ENCODE measurements around the gene CHERP.
"Not testable (repeated sequence)": the region's sequence is repeated elsewhere in the genome, so short reads cannot be mapped to it uniquely, and the experiment has no call there.

Gene CHERP

GRCh38 chr19:16472992-16473391 lies 69.2 kb downstream of the CHERP start:
- H3K18ac ChIP-seq (ENCODE audit: low read depth in 1 of 2, low read length in 2 of 2): no peak overlapping the region

GRCh38 chr19:16472559-16472899 lies 69.7 kb downstream of the CHERP start:
- peak overlapping the region; percentile 11 for H2BK120ac ChIP-seq (ENCODE audit: low read depth, low read length)
- not testable (repeated sequence) for H3K79me1 ChIP-seq (replicated peaks; ENCODE audit: low read length, poor library complexity, severe bottlenecking)

More at GRCh38 chr19:16472992-16473391, 69.2 kb downstream of the CHERP start:
- Histone ChIP-seq H3K9me3 (ENCODE audit: control insufficient read depth, low read length) (no peaks in the 10 kb centered on the region), H3K9ac (ENCODE audit: low read length) (no peak overlapping the region), H2AFZ (ENCODE audit: low read depth, low read length) (no peak overlapping the region), H3K79me1 (replicated peaks; ENCODE audit: low read length, poor library complexity, severe bottlenecking) (peaks cover 6% of the 10 kb centered on the region), H2BK15ac (ENCODE audit: low read depth, poor library complexity, severe bottlenecking) (no peak overlapping the region), H2BK120ac (ENCODE audit: low read depth, low read length) (no peak overlapping the region), H3K27me3 (ENCODE audit: control insufficient read depth in 1 of 2, insufficient read depth in 1 of 2, low read length in 2 of 2) (no peaks in the 10 kb centered on the region), H2BK5ac (ENCODE audit: low read depth, low read length, poor library complexity, severe bottlenecking) (no peak overlapping the region), H3K23ac (ENCODE audit: low read length in 2 of 2) (no peak overlapping the region), H4K91ac (ENCODE audit: low read length) (no peak overlapping the region), H4K8ac (ENCODE audit: low read length) (no peak overlapping the region), H3K4me3 (ENCODE audit: insufficient read depth in 1 of 2, low read depth in 1 of 2, low read length in 2 of 2) (no peak overlapping the region), H2AK5ac (ENCODE audit: low read length, severe bottlenecking) (no peak overlapping the region), H3K4ac (ENCODE audit: low read depth in 1 of 2, low read length in 2 of 2) (no peak overlapping the region), H3K4me2 (ENCODE audit: low read length, poor library complexity, severe bottlenecking) (no peak overlapping the region), H3K4me1 (ENCODE audit: control insufficient read depth, insufficient read depth, low read depth, low read length) (peaks cover 17% of the 10 kb centered on the region), H2BK12ac (ENCODE audit: low read length in 2 of 2) (no peak overlapping the region), H3K14ac (ENCODE audit: low read length in 2 of 2) (no peak overlapping the region), H3K27ac (ENCODE audit: low read length, poor library complexity, severe bottlenecking) (no peak overlapping the region), H3K36me3 (ENCODE audit: control insufficient read depth in 1 of 2, insufficient read depth in 2 of 2, low read depth in 1 of 2, low read length in 2 of 2) (peaks cover 0 to 5% of the 10 kb centered on the region in 2 experiments)
- DNase-seq: no peak
- 70% methylated on average over 2 of the region's 2 CpGs for WGBS

GRCh38 chr19:16470911-16471811 lies 71.1 kb downstream of the CHERP start:
- H3K14ac ChIP-seq (ENCODE audit: low read length in 2 of 2): peak overlapping the region in 1 of 2 experiments; percentile 93
- no peak overlapping the region for H2BK5ac ChIP-seq (ENCODE audit: low read depth, low read length, poor library complexity, severe bottlenecking)
- H3K18ac ChIP-seq (ENCODE audit: low read depth in 1 of 2, low read length in 2 of 2): peak overlapping the region; percentile 92 to 96
- H4K8ac ChIP-seq (ENCODE audit: low read length): peak overlapping the region; percentile 75
- H3K9me3 ChIP-seq (ENCODE audit: control insufficient read depth, low read length): no peaks in the 10 kb centered on the region
- H3K4ac ChIP-seq (ENCODE audit: low read depth in 1 of 2, low read length in 2 of 2): peak overlapping the region; percentile 51 to 89
- H3K4me2 ChIP-seq (ENCODE audit: low read length, poor library complexity, severe bottlenecking): peak overlapping the region; percentile 96
- H3K9ac ChIP-seq (ENCODE audit: low read length): peak overlapping the region; percentile 89
- peak overlapping the region; percentile 84 to 99 for H3K23ac ChIP-seq (ENCODE audit: low read length in 2 of 2)
- H2BK15ac ChIP-seq (ENCODE audit: low read depth, poor library complexity, severe bottlenecking): peak overlapping the region; percentile 48
- no peaks in the 10 kb centered on the region for H3K27me3 ChIP-seq (ENCODE audit: control insufficient read depth in 1 of 2, insufficient read depth in 1 of 2, low read length in 2 of 2)
- DNase-seq: peak; percentile 49
- 4% methylated on average over 24 of the region's 67 CpGs for WGBS
- peak overlapping the region in 1 of 2 experiments; percentile 67 for H2BK12ac ChIP-seq (ENCODE audit: low read length in 2 of 2)
- peaks cover 6% of the 10 kb centered on the region for H3K79me1 ChIP-seq (replicated peaks; ENCODE audit: low read length, poor library complexity, severe bottlenecking)
- H3K4me3 ChIP-seq (ENCODE audit: insufficient read depth in 1 of 2, low read depth in 1 of 2, low read length in 2 of 2): peak overlapping the region; percentile 93 to 98
- peak overlapping the region; percentile 51 for H3K27ac ChIP-seq (ENCODE audit: low read length, poor library complexity, severe bottlenecking)
- H3K36me3 ChIP-seq (ENCODE audit: control insufficient read depth in 1 of 2, insufficient read depth in 2 of 2, low read depth in 1 of 2, low read length in 2 of 2): peaks cover 0 to 8% of the 10 kb centered on the region in 2 experiments
- peak overlapping the region; percentile 78 for H2AFZ ChIP-seq (ENCODE audit: low read depth, low read length)
- peak overlapping the region; percentile 91 for H2BK120ac ChIP-seq (ENCODE audit: low read depth, low read length)
- no peak overlapping the region for H2AK5ac ChIP-seq (ENCODE audit: low read length, severe bottlenecking)
- H3K4me1 ChIP-seq (ENCODE audit: control insufficient read depth, insufficient read depth, low read depth, low read length): peaks cover 24% of the 10 kb centered on the region
- H4K91ac ChIP-seq (ENCODE audit: low read length): peak overlapping the region; percentile 83

More at GRCh38 chr19:16472559-16472899, 69.7 kb downstream of the CHERP start:
- not testable (repeated sequence) for H3K14ac ChIP-seq (ENCODE audit: low read length in 2 of 2); H2BK5ac ChIP-seq (ENCODE audit: low read depth, low read length, poor library complexity, severe bottlenecking); H2BK15ac ChIP-seq (ENCODE audit: low read depth, poor library complexity, severe bottlenecking); H3K23ac ChIP-seq (ENCODE audit: low read length in 2 of 2); H3K27ac ChIP-seq (ENCODE audit: low read length, poor library complexity, severe bottlenecking); H2AFZ ChIP-seq (ENCODE audit: low read depth, low read length); H3K4ac ChIP-seq (ENCODE audit: low read depth in 1 of 2, low read length in 2 of 2); DNase-seq; H4K8ac ChIP-seq (ENCODE audit: low read length); H2BK12ac ChIP-seq (ENCODE audit: low read length in 2 of 2); H3K27me3 ChIP-seq (ENCODE audit: control insufficient read depth in 1 of 2, insufficient read depth in 1 of 2, low read length in 2 of 2); H3K36me3 ChIP-seq (ENCODE audit: control insufficient read depth in 1 of 2, insufficient read depth in 2 of 2, low read depth in 1 of 2, low read length in 2 of 2); H3K9me3 ChIP-seq (ENCODE audit: control insufficient read depth, low read length); H2AK5ac ChIP-seq (ENCODE audit: low read length, severe bottlenecking)
- peak overlapping the region; percentile 93 for H3K9ac ChIP-seq (ENCODE audit: low read length)
- H3K4me2 ChIP-seq (ENCODE audit: low read length, poor library complexity, severe bottlenecking): peak overlapping the region; percentile 90
- H4K91ac ChIP-seq (ENCODE audit: low read length): peak overlapping the region; percentile 65
- WGBS: no CpG with 5 or more reads among the region's 2 CpGs
- H3K4me3 ChIP-seq (ENCODE audit: insufficient read depth in 1 of 2, low read depth in 1 of 2, low read length in 2 of 2): peak overlapping the region; percentile 73 to 78
- H3K18ac ChIP-seq (ENCODE audit: low read depth in 1 of 2, low read length in 2 of 2): peak overlapping the region in 1 of 2 experiments; percentile 81
- peaks cover 20% of the 10 kb centered on the region for H3K4me1 ChIP-seq (ENCODE audit: control insufficient read depth, insufficient read depth, low read depth, low read length)

- H3K27ac ChIP-seq (ENCODE audit: low read length, poor library complexity, severe bottlenecking): peak overlapping the region; percentile 25
- H3K79me1 ChIP-seq (replicated peaks; ENCODE audit: low read length, poor library complexity, severe bottlenecking): peaks cover 6% of the 10 kb centered on the region
- no peak overlapping the region for H2AFZ ChIP-seq (ENCODE audit: low read depth, low read length)
- H2BK12ac ChIP-seq (ENCODE audit: low read length in 2 of 2): no peak overlapping the region
- peak overlapping the region; percentile 89 for H3K9ac ChIP-seq (ENCODE audit: low read length)
- no peak overlapping the region for H3K18ac ChIP-seq (ENCODE audit: low read depth in 1 of 2, low read length in 2 of 2)
- H2BK5ac ChIP-seq (ENCODE audit: low read depth, low read length, poor library complexity, severe bottlenecking): no peak overlapping the region
- H3K4ac ChIP-seq (ENCODE audit: low read depth in 1 of 2, low read length in 2 of 2): no peak overlapping the region
- no peak overlapping the region for H2AK5ac ChIP-seq (ENCODE audit: low read length, severe bottlenecking)
- no peak overlapping the region for H2BK15ac ChIP-seq (ENCODE audit: low read depth, poor library complexity, severe bottlenecking)
- peak; percentile 27 for DNase-seq
- 20% methylated on average over 7 of the region's 7 CpGs for WGBS
- H3K4me1 ChIP-seq (ENCODE audit: control insufficient read depth, insufficient read depth, low read depth, low read length): peaks cover 25% of the 10 kb centered on the region
- H3K9me3 ChIP-seq (ENCODE audit: control insufficient read depth, low read length): no peaks in the 10 kb centered on the region
- peak overlapping the region in 1 of 2 experiments; percentile 93 for H3K4me3 ChIP-seq (ENCODE audit: insufficient read depth in 1 of 2, low read depth in 1 of 2, low read length in 2 of 2)
- no peak overlapping the region for H3K23ac ChIP-seq (ENCODE audit: low read length in 2 of 2)
- no peaks in the 10 kb centered on the region for H3K27me3 ChIP-seq (ENCODE audit: control insufficient read depth in 1 of 2, insufficient read depth in 1 of 2, low read length in 2 of 2)
- H3K36me3 ChIP-seq (ENCODE audit: control insufficient read depth in 1 of 2, insufficient read depth in 2 of 2, low read depth in 1 of 2, low read length in 2 of 2): peaks cover 0 to 9% of the 10 kb centered on the region in 2 experiments
- no peak overlapping the region for H2BK120ac ChIP-seq (ENCODE audit: low read depth, low read length)
- peak overlapping the region; percentile 96 for H3K4me2 ChIP-seq (ENCODE audit: low read length, poor library complexity, severe bottlenecking)
- H3K14ac ChIP-seq (ENCODE audit: low read length in 2 of 2): no peak overlapping the region
- no peak overlapping the region for H4K8ac ChIP-seq (ENCODE audit: low read length)
- H4K91ac ChIP-seq (ENCODE audit: low read length): no peak overlapping the region
Observed at GRCh38 chr19:16470541-16470910, 71.7 kb downstream of the CHERP start.

All from mesenchymal stem cell (in vitro differentiated cells and primary cell).